Measurements from ENCODE around the gene C4orf17.

C4orf17 gene

DNA sequence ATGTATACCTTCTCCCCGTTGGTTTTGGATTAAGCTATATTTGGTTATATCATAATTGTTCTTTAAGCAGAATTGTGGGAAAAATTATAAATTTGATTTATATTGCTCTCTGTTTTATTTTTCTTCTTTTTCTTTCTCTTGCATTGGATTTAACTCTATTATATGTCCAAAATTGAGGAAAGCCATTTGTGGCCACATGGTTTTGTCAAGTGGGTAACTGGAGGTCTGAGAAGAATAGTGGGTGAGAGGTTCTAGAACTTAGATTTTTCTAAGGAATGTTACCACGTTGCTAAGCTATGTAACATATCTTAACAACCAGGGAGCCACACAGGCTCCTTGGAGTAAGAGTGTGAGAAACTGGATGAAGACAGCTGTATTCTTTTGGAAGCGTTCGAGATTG, at the start of gene C4orf17:
Gene C4orf17 (plus strand): TSS at position 301 of the 400 bp plus-strand sequence. CDS start 2,061 bp downstream, outside the sequence.
- H3K27ac Mint-ChIP-seq = no peak within 1 kb of the TSS
- no peak for TF ChIP-seq CTCF (IDR thresholded peaks at IDR 0.05; ENCODE audit: unreplicated experiment in 3 of 3)
- no peaks in the 10 kb centered on the region for H3K36me3 Mint-ChIP-seq (ENCODE audit: low read depth)
- H3K27me3 Mint-ChIP-seq (ENCODE audit: low read depth) = peaks cover 2% of the 10 kb centered on the region
- H3K4me3 Mint-ChIP-seq = no peak within 1 kb of the TSS
- peaks cover 4% of the 10 kb centered on the region for H3K9me3 Mint-ChIP-seq
- H3K4me1 Mint-ChIP-seq = no peaks in the 10 kb centered on the region

- Mint-ChIP-seq H3K27ac (no peak overlapping the region), H3K4me1 (peaks cover 4% of the 10 kb centered on the region), H3K9me3 (no peaks in the 10 kb centered on the region), H3K27me3 (ENCODE audit: low read depth) (peaks cover 4% of the 10 kb centered on the region), H3K36me3 (ENCODE audit: low read depth) (no peaks in the 10 kb centered on the region), H3K4me3 (no peak overlapping the region)
- TF ChIP-seq CTCF (IDR thresholded peaks at IDR 0.05; ENCODE audit: unreplicated experiment in 3 of 3) = no peak
Measured at GRCh38 chr4:99461623-99462401, 49.0 kb upstream of the C4orf17 start.

DNA sequence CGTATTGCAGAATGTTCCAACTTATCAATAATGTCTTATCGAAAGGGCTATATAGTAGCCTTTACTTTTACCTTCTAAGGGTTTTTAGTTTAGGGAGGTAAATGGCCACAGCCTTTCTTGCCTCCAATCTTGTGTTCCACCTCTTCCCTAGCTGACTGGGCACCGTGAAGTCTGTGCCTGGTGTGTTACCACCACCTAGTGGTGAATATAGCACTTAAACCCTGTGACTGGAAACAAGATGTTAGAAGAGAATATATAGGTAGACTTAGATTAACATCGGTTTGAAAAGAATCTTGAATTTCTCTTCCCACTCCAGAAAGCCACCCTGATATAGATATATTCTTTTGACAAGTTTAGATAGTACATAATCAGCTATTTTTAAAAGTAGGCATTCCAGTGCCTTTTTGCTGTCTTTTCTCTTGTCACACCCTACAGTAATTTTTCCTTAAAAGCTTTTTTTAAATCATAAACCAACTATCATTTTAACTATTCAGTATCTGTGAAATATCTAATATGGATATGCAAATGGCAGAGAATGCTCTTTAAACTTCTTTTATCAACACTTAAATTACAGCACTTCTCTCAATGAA, 47.9 kb upstream of the C4orf17 start:
- H3K27me3 Mint-ChIP-seq (ENCODE audit: low read depth) = peaks cover 4% of the 10 kb centered on the region
- peaks cover 4% of the 10 kb centered on the region for H3K4me1 Mint-ChIP-seq
- H3K4me3 Mint-ChIP-seq = no peak overlapping the region

GRCh38 chr4:99463566-99463965, 47.3 kb upstream of the C4orf17 start:
- TF ChIP-seq CTCF (IDR thresholded peaks at IDR 0.05; ENCODE audit: unreplicated experiment in 3 of 3) = no peak
- no peaks in the 10 kb centered on the region for H3K9me3 Mint-ChIP-seq
- no peak overlapping the region for H3K4me3 Mint-ChIP-seq
- H3K27ac Mint-ChIP-seq = no peak overlapping the region
- H3K36me3 Mint-ChIP-seq (ENCODE audit: low read depth) = no peaks in the 10 kb centered on the region
- peaks cover 4% of the 10 kb centered on the region for H3K27me3 Mint-ChIP-seq (ENCODE audit: low read depth)
- H3K4me1 Mint-ChIP-seq = peaks cover 4% of the 10 kb centered on the region

More for the DNA sequence above, 47.9 kb upstream of the C4orf17 start:
- no peak overlapping the region for H3K27ac Mint-ChIP-seq
- no peaks in the 10 kb centered on the region for H3K9me3 Mint-ChIP-seq
- no peaks in the 10 kb centered on the region for H3K36me3 Mint-ChIP-seq (ENCODE audit: low read depth)
- peak; percentile 82 to 89 (median 85) for TF ChIP-seq CTCF (IDR thresholded peaks at IDR 0.05; ENCODE audit: unreplicated experiment in 3 of 3)

DNA sequence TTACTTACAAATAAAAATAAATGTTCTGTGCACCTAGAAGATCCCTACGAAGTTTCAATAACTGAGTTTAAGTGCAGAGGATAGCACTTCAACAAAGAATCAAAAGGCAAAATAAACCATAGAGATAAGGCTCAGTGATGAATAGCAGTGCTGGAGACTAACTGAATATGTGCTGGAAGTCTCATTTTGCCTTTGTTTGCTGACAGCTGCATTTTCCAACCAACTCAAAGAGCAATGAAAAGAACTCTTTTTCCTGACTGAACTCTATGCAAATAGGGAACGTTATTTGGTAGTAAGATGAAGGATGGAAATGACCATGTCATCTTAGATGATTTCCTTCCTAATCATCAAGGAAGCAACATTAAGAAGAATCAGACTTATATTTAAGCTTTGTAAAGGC, 42.9 kb upstream of the C4orf17 start:
- Mint-ChIP-seq H3K27me3 (ENCODE audit: low read depth) (peaks cover 4% of the 10 kb centered on the region), H3K27ac (no peak overlapping the region), H3K36me3 (ENCODE audit: low read depth) (no peaks in the 10 kb centered on the region), H3K9me3 (no peaks in the 10 kb centered on the region), H3K4me1 (no peaks in the 10 kb centered on the region), H3K4me3 (no peak overlapping the region)
- no peak for TF ChIP-seq CTCF (IDR thresholded peaks at IDR 0.05; ENCODE audit: unreplicated experiment in 3 of 3)
